GM12878 (cell line): ENCODE data around the gene PLS1. TPM values are rescaled to one million over a fixed set of nuclear protein-coding genes. Genes with fewer than 3 reads are reported as not detected.

Experiments used
- CHD2 ChIP-seq: IDR thresholded peaks from 2 replicates; pipeline ENCODE4 v1.6.1; 2011; ENCODE audit warnings: low read depth, low read length, improper control_type of control experiment, borderline replicate concordance
- ESRRA ChIP-seq: IDR thresholded peaks from 2 replicates; pipeline ENCODE4 v1.6.1; 2012; ENCODE audit warnings: mild to moderate bottlenecking, low read length, improper control_type of control experiment
- FOS ChIP-seq: IDR thresholded peaks from 3 replicates; pipeline ENCODE4 v1.6.1; 2011; ENCODE audit warnings: borderline replicate concordance; ENCODE audit not compliant: insufficient read length; ENCODE audit errors: extremely low read depth
- HDGF ChIP-seq: fragments of 450-650 bp; IDR thresholded peaks from 2 replicates; pipeline ENCODE4 v1.6.1; 2016; ENCODE audit warnings: antibody characterized with exemption
- NBN ChIP-seq: fragments of 450-650 bp; IDR thresholded peaks from 2 replicates; pipeline ENCODE4 v1.6.1; 2016
- NR2C2 ChIP-seq: IDR thresholded peaks from 2 replicates; pipeline ENCODE4 v1.6.1; 2011; ENCODE audit warnings: borderline replicate concordance, low read depth; ENCODE audit not compliant: control insufficient read depth, insufficient read length
- NRF1 ChIP-seq: conservative IDR thresholded peaks from 2 replicates; pipeline ENCODE4 v1.6.1; 2011; ENCODE audit warnings: mild to moderate bottlenecking, low read depth, low read length, improper control_type of control experiment
- RAD51 ChIP-seq: fragments of 450-650 bp; IDR thresholded peaks from 2 replicates; pipeline ENCODE4 v1.6.1; 2016; ENCODE audit warnings: moderate library complexity, mild to moderate bottlenecking, inconsistent platforms
- RFX5 ChIP-seq: IDR thresholded peaks from 2 replicates; pipeline ENCODE4 v1.6.1; 2011; ENCODE audit warnings: low read depth, low read length, improper control_type of control experiment
- SMAD1 ChIP-seq: fragments of 450-650 bp; IDR thresholded peaks from 2 replicates; pipeline ENCODE4 v1.6.1; 2018; ENCODE audit warnings: mild to moderate bottlenecking, low read depth; ENCODE audit not compliant: partially characterized antibody
- TCF3 ChIP-seq: IDR thresholded peaks from 2 replicates; pipeline ENCODE4 v1.6.1; 2012; ENCODE audit warnings: low read depth, mild to moderate bottlenecking, low read length, borderline replicate concordance; ENCODE audit not compliant: insufficient read depth
- polyA plus RNA-seq, 11 experiments: library from polyadenylated mRNA; depleted of rRNA in 4 of 11; unstranded in 6 of 11; stranded (reverse) in 5 of 11; fragments of >200 nt; fragmentation: Nextera tagmentation in 4 of 11; fragmentation: Illumina TruSeq in 1 of 11; extraction: Ambion mirVana in 4 of 11; extraction: Trizol in 1 of 11; gene quantifications; 1 replicate in 1 of 11; 2 replicates in 10 of 11; pipeline versions ENCODE4 v1.2.1 to v1.2.3, GENCODE V29; 2011 to 2016; ENCODE audit warnings: inconsistent platforms in 2 of 11, missing spikeins in 2 of 11, low read depth in 1 of 11
- total RNA-seq, 4 experiments: library from RNA; depleted of rRNA in 3 of 4; stranded (reverse); fragments of >200 nt in 3 of 4; fragmentation: Illumina TruSeq in 1 of 4; extraction: Trizol in 1 of 4; gene quantifications; 2 replicates each; pipeline versions ENCODE4 v1.2.1 to v1.2.3, GENCODE V29; 2013 to 2021
- TF ChIP-seq, protein P1 (sequence below): fragments of 450-650 bp; IDR thresholded peaks from 2 replicates; pipeline ENCODE4 v1.6.1; 2016; ENCODE audit warnings: mild to moderate bottlenecking, moderate library complexity, borderline replicate concordance
- TF ChIP-seq, protein P2 (sequence below): fragments of 450-650 bp; IDR thresholded peaks from 2 replicates; pipeline ENCODE4 v1.6.1; 2014; ENCODE audit warnings: mild to moderate bottlenecking
- TF ChIP-seq, protein P3 (sequence below): IDR thresholded peaks from 2 replicates; pipeline ENCODE4 v1.6.1; 2012; ENCODE audit warnings: low read depth, low read length, improper control_type of control experiment
- TF ChIP-seq, protein P4 (sequence below): fragments of 450-650 bp; IDR thresholded peaks from 2 replicates; pipeline ENCODE4 v1.6.1; 2018; ENCODE audit warnings: borderline replicate concordance, mild to moderate bottlenecking; ENCODE audit not compliant: partially characterized antibody
- TF ChIP-seq, protein P5 (sequence below): IDR thresholded peaks from 2 replicates; pipeline ENCODE4 v1.6.1; 2012; ENCODE audit warnings: low read depth, low read length, improper control_type of control experiment
- TF ChIP-seq, protein P6 (sequence below): fragments of 450-650 bp; conservative IDR thresholded peaks from 2 replicates; pipeline ENCODE4 v1.6.1; 2017; ENCODE audit warnings: mild to moderate bottlenecking, moderate library complexity

Gene PLS1
- total and polyA plus RNA-seq, 10 of the 15 experiments (the other 5 are each of a cell fraction or from before 2014, with no cell fraction given), result 0.59 to 11.7 (median 1.7) TPM

DNA sequence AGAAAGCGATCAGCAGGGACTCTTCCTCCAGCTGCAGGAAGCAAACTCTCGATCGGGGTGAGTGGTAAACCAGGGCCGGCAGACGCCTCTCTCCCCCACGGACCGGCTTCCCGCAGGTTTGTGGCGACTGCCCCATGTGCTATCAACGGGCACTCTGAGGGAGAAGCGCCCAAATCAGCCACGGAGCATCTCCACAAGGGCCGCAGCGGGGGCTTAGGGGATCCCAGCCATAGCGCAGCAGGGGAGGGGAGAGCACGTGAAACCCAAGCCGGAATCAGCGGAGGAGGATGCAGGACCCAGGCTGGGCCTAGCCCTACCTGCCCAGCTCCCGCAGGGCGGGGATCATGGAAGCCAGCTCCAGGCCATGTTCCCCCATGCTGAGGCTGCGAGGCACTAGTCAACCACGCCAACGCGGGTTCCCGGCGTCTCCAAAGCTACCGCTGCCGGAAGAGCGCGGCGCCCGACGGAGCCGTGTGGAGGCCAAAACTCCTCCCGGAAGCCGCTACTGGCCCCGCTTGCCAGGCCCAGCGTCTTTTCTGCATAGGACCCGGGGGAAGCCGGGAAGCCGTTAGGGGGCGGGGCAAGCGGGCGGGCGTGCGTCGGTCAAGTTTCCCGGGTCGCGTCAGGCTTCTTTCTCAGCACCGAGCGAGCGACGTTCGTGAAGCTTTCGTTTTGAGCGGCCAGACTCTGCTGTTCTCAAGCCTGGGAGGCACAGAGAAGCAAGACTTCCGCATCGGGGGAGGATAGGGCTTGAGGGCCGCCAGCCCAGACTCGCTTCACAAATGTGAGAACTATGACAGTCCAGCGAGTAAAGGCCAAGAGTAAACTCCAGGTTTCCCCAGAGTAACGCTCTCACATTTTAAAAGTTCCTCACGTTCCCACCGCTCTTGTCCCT is 17.6 kb upstream of the PLS1 start, which contains the start of gene ATR (continued):
- TF ChIP-seq SMAD1 (no peak), NBN (peak; percentile 98), NR2C2 (no peak), CHD2 (peak; percentile 87; the same call in 1 of the 2 replicates), RAD51 (no peak), FOS (no peak), ESRRA (no peak), TCF3 (peak; percentile 43; the same call in 1 of the 2 replicates), RFX5 (0 out of 2 replicates have a peak, but pooled peaks have one; percentile 15), NRF1 (no peak), HDGF (no peak; the same call in 1 of the 2 replicates)
- TF ChIP-seq, protein P1, sequence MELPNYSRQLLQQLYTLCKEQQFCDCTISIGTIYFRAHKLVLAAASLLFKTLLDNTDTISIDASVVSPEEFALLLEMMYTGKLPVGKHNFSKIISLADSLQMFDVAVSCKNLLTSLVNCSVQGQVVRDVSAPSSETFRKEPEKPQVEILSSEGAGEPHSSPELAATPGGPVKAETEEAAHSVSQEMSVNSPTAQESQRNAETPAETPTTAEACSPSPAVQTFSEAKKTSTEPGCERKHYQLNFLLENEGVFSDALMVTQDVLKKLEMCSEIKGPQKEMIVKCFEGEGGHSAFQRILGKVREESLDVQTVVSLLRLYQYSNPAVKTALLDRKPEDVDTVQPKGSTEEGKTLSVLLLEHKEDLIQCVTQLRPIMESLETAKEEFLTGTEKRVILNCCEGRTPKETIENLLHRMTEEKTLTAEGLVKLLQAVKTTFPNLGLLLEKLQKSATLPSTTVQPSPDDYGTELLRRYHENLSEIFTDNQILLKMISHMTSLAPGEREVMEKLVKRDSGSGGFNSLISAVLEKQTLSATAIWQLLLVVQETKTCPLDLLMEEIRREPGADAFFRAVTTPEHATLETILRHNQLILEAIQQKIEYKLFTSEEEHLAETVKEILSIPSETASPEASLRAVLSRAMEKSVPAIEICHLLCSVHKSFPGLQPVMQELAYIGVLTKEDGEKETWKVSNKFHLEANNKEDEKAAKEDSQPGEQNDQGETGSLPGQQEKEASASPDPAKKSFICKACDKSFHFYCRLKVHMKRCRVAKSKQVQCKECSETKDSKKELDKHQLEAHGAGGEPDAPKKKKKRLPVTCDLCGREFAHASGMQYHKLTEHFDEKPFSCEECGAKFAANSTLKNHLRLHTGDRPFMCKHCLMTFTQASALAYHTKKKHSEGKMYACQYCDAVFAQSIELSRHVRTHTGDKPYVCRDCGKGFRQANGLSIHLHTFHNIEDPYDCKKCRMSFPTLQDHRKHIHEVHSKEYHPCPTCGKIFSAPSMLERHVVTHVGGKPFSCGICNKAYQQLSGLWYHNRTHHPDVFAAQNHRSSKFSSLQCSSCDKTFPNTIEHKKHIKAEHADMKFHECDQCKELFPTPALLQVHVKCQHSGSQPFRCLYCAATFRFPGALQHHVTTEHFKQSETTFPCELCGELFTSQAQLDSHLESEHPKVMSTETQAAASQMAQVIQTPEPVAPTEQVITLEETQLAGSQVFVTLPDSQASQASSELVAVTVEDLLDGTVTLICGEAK, result peak; percentile 84
- TF ChIP-seq, protein P2, sequence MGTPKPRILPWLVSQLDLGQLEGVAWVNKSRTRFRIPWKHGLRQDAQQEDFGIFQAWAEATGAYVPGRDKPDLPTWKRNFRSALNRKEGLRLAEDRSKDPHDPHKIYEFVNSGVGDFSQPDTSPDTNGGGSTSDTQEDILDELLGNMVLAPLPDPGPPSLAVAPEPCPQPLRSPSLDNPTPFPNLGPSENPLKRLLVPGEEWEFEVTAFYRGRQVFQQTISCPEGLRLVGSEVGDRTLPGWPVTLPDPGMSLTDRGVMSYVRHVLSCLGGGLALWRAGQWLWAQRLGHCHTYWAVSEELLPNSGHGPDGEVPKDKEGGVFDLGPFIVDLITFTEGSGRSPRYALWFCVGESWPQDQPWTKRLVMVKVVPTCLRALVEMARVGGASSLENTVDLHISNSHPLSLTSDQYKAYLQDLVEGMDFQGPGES, result no peak
- TF ChIP-seq, protein P3, sequence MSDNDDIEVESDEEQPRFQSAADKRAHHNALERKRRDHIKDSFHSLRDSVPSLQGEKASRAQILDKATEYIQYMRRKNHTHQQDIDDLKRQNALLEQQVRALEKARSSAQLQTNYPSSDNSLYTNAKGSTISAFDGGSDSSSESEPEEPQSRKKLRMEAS, result peak; percentile 88
- TF ChIP-seq, protein P4, sequence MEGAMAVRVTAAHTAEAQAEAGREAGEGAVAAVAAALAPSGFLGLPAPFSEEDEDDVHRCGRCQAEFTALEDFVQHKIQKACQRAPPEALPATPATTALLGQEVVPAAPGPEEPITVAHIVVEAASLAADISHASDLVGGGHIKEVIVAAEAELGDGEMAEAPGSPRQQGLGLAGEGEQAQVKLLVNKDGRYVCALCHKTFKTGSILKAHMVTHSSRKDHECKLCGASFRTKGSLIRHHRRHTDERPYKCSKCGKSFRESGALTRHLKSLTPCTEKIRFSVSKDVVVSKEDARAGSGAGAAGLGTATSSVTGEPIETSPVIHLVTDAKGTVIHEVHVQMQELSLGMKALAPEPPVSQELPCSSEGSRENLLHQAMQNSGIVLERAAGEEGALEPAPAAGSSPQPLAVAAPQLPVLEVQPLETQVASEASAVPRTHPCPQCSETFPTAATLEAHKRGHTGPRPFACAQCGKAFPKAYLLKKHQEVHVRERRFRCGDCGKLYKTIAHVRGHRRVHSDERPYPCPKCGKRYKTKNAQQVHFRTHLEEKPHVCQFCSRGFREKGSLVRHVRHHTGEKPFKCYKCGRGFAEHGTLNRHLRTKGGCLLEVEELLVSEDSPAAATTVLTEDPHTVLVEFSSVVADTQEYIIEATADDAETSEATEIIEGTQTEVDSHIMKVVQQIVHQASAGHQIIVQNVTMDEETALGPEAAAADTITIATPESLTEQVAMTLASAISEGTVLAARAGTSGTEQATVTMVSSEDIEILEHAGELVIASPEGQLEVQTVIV, result peak; percentile 95
- TF ChIP-seq, protein P5, sequence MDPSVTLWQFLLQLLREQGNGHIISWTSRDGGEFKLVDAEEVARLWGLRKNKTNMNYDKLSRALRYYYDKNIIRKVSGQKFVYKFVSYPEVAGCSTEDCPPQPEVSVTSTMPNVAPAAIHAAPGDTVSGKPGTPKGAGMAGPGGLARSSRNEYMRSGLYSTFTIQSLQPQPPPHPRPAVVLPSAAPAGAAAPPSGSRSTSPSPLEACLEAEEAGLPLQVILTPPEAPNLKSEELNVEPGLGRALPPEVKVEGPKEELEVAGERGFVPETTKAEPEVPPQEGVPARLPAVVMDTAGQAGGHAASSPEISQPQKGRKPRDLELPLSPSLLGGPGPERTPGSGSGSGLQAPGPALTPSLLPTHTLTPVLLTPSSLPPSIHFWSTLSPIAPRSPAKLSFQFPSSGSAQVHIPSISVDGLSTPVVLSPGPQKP, result peak; percentile 97
- TF ChIP-seq, protein P6, sequence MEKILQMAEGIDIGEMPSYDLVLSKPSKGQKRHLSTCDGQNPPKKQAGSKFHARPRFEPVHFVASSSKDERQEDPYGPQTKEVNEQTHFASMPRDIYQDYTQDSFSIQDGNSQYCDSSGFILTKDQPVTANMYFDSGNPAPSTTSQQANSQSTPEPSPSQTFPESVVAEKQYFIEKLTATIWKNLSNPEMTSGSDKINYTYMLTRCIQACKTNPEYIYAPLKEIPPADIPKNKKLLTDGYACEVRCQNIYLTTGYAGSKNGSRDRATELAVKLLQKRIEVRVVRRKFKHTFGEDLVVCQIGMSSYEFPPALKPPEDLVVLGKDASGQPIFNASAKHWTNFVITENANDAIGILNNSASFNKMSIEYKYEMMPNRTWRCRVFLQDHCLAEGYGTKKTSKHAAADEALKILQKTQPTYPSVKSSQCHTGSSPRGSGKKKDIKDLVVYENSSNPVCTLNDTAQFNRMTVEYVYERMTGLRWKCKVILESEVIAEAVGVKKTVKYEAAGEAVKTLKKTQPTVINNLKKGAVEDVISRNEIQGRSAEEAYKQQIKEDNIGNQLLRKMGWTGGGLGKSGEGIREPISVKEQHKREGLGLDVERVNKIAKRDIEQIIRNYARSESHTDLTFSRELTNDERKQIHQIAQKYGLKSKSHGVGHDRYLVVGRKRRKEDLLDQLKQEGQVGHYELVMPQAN, result peak; percentile 98
